IMR-90 (cell line): Measurements from ENCODE around the gene DGAT2. TPM values are rescaled to one million over a fixed set of nuclear protein-coding genes. Genes with fewer than 3 reads are reported as not detected.

Experiments used
- ATAC-seq: fragments of 200-7000 bp; cut with Tn5 transposase; 2 replicates; pipeline ENCODE4 v1.9.1; 2020; ENCODE audit warnings: low read depth, mild to moderate bottlenecking, moderate library complexity
- BruUV-seq: library from RNA; stranded (reverse); fragments of 400-500 nt; replicated peaks from 2 replicates; lab custom pipeline; 2021; lab: Mats Ljungman, UMichigan
- CTCF ChIA-PET: fragments of 300-600 bp; formaldehyde crosslinking; extraction: SDS; loops from one replicate; lab custom pipeline; 2021; ENCODE audit warnings: antibody characterized with exemption; lab: Yijun Ruan, JAX
- POLR2A ChIA-PET: fragments of 300-600 bp; sonication (Branson Sonifier 250); formaldehyde crosslinking; loops from one replicate; lab custom pipeline; 2022; ENCODE audit warnings: antibody characterized with exemption; ENCODE audit not compliant: unreplicated experiment; lab: Charles Lee
- DNase-seq: peaks from one replicate; pipeline ENCODE4 v3.0.0; 2013
- H2AFZ ChIP-seq: replicated peaks from 2 replicates; pipeline ENCODE3; 2013; ENCODE audit warnings: low read length, mild to moderate bottlenecking; ENCODE audit not compliant: poor library complexity
- H2AK5ac ChIP-seq: 2 replicates; pipeline ENCODE4 v1.6.1; 2013; ENCODE audit warnings: low read depth, low read length, inconsistent platforms
- H2AK9ac ChIP-seq: replicated peaks from 2 replicates; pipeline ENCODE3; 2013; ENCODE audit warnings: mild to moderate bottlenecking, low read depth, low read length, moderate library complexity; ENCODE audit not compliant: poor library complexity
- H2BK120ac ChIP-seq: 2 replicates; pipeline ENCODE4 v1.6.1; 2013; ENCODE audit warnings: low read depth, low read length, inconsistent platforms
- H2BK15ac ChIP-seq: 3 replicates; pipeline ENCODE4 v1.6.1; 2013; ENCODE audit warnings: low read depth, low read length, inconsistent platforms
- H2BK20ac ChIP-seq: 2 replicates; pipeline ENCODE4 v1.6.1; 2013; ENCODE audit warnings: low read depth, mild to moderate bottlenecking, inconsistent platforms, low read length, moderate library complexity
- H2BK5ac ChIP-seq: 2 replicates; pipeline ENCODE4 v1.6.1; 2013; ENCODE audit warnings: mild to moderate bottlenecking, low read depth, low read length, inconsistent platforms; ENCODE audit not compliant: poor library complexity, severe bottlenecking
- H3K14ac ChIP-seq: replicated peaks from 2 replicates; pipeline ENCODE4 v1.6.1; 2013; ENCODE audit warnings: low read depth, low read length, inconsistent platforms
- H3K18ac ChIP-seq: 2 replicates; pipeline ENCODE4 v1.6.1; 2013; ENCODE audit warnings: low read depth, low read length, control low read depth
- H3K23ac ChIP-seq: 2 replicates; pipeline ENCODE4 v1.6.1; 2013; ENCODE audit warnings: low read depth, low read length, inconsistent platforms
- H3K27ac ChIP-seq: 2 replicates; pipeline ENCODE4 v1.5.1; 2013; ENCODE audit warnings: mild to moderate bottlenecking, control low read depth, low read length; ENCODE audit not compliant: insufficient read depth
- H3K27me3 ChIP-seq: 2 replicates; pipeline ENCODE4 v1.6.1; 2013; ENCODE audit warnings: low read length; ENCODE audit not compliant: control insufficient read depth, insufficient read depth
- H3K36me3 ChIP-seq: 2 replicates; pipeline ENCODE4 v1.6.1; 2013; ENCODE audit warnings: low read length, mixed read lengths; ENCODE audit not compliant: control insufficient read depth, insufficient read depth
- H3K4ac ChIP-seq: 2 replicates; pipeline ENCODE4 v1.6.1; 2013; ENCODE audit warnings: low read depth, low read length, inconsistent platforms
- H3K4me1 ChIP-seq: 2 replicates; pipeline ENCODE4 v1.6.1; 2013; ENCODE audit warnings: low read length, mixed read lengths; ENCODE audit not compliant: control insufficient read depth, insufficient read depth
- H3K4me2 ChIP-seq: 2 replicates; pipeline ENCODE4 v1.6.1; 2013; ENCODE audit warnings: low read depth, mild to moderate bottlenecking, control low read depth, low read length, moderate library complexity
- H3K4me3 ChIP-seq: 2 replicates; pipeline ENCODE4 v1.5.1; 2013; ENCODE audit warnings: low read depth, mild to moderate bottlenecking, control low read depth, low read length, moderate library complexity; ENCODE audit not compliant: insufficient read depth
- H3K56ac ChIP-seq: 2 replicates; pipeline ENCODE4 v1.6.1; 2013; ENCODE audit warnings: low read length, inconsistent platforms; ENCODE audit not compliant: insufficient read depth; ENCODE audit errors: extremely low read depth
- H3K79me1 ChIP-seq, 2 experiments: 2 replicates each; pipeline ENCODE4 v1.6.1; 2013; ENCODE audit warnings: low read length in 2 of 2, inconsistent platforms in 1 of 2, low read depth in 1 of 2
- H3K9ac ChIP-seq: 2 replicates; pipeline ENCODE4 v1.6.1; 2013; ENCODE audit warnings: low read depth, low read length, control low read depth
- H3K9me1 ChIP-seq: 2 replicates; pipeline ENCODE4 v1.6.1; 2013; ENCODE audit warnings: low read length, inconsistent platforms; ENCODE audit not compliant: insufficient read depth
- H3K9me3 ChIP-seq: 2 replicates; pipeline ENCODE4 v1.6.1; 2013; ENCODE audit warnings: low read length; ENCODE audit not compliant: control insufficient read depth, insufficient read depth
- H4K20me1 ChIP-seq: 2 replicates; pipeline ENCODE4 v1.6.1; 2013; ENCODE audit warnings: low read length, inconsistent platforms; ENCODE audit not compliant: insufficient read depth
- H4K5ac ChIP-seq: 2 replicates; pipeline ENCODE4 v1.6.1; 2013; ENCODE audit warnings: mild to moderate bottlenecking, low read depth, low read length, control low read depth
- H4K8ac ChIP-seq, 2 experiments: 2 replicates each; pipeline ENCODE4 v1.6.1; 2013; ENCODE audit warnings: low read depth in 2 of 2, low read length in 2 of 2, control low read depth in 1 of 2, inconsistent platforms in 1 of 2
- H4K91ac ChIP-seq: 2 replicates; pipeline ENCODE4 v1.6.1; 2013; ENCODE audit warnings: low read depth, low read length, inconsistent platforms; ENCODE audit not compliant: insufficient read depth
- CEBPB ChIP-seq: IDR thresholded peaks from 2 replicates; pipeline ENCODE4 v1.6.1; 2012; ENCODE audit warnings: low read depth, low read length, improper control_type of control experiment
- RFX5 ChIP-seq: IDR thresholded peaks from 2 replicates; pipeline ENCODE4 v1.8.0; 2012; ENCODE audit warnings: low read depth, mild to moderate bottlenecking, low read length, moderate library complexity
- WGBS, 2 experiments: methylation state at CpG; one replicate each; pipeline versions ENCODE4 v1.1.5 to v1.1.7; 2013; ENCODE audit warnings: missing lambda C conversion rate in 2 of 2; ENCODE audit not compliant: insufficient read length in 1 of 2; ENCODE audit errors: extremely low coverage in 2 of 2; 5-methylcytosine and 5-hydroxymethylcytosine counted together
- dilution Hi-C: fragments of 300-500 bp; cut with HindIII; formaldehyde crosslinking; loops from one replicate; pipeline ENCODE4 v1.14.3; 2018; ENCODE audit warnings: low sequenced_read_pairs; ENCODE audit not compliant: unreplicated experiment
- in situ Hi-C: fragments of 300-500 bp; cut with MboI; formaldehyde crosslinking; loops from 3 replicates; pipeline ENCODE4 v1.14.3; 2019; ENCODE audit warnings: low sequenced_read_pairs, inconsistent platforms, mixed read lengths
- intact Hi-C: fragments of 100-400 bp; cut with micrococcal nuclease; formaldehyde crosslinking; loops from 2 replicates; pipeline ENCODE4 v1.10.0; 2022
- polyA plus RNA-seq, 3 experiments: library from polyadenylated mRNA; depleted of rRNA; stranded (reverse); fragments of >200 nt; gene quantifications; 2 replicates each; pipeline ENCODE4 v1.2.3, GENCODE V29; 2012; ENCODE audit warnings: low replicate concordance in 1 of 3
- total RNA-seq: library from RNA; depleted of rRNA; stranded (reverse); fragments of >200 nt; gene quantifications from 2 replicates; pipeline ENCODE4 v1.2.3, GENCODE V29; 2012

The DGAT2 gene
- total and polyA plus RNA-seq, 2 of the 4 experiments (the other 2 are of a cell fraction) = 2.3 to 2.4 TPM

DNA sequence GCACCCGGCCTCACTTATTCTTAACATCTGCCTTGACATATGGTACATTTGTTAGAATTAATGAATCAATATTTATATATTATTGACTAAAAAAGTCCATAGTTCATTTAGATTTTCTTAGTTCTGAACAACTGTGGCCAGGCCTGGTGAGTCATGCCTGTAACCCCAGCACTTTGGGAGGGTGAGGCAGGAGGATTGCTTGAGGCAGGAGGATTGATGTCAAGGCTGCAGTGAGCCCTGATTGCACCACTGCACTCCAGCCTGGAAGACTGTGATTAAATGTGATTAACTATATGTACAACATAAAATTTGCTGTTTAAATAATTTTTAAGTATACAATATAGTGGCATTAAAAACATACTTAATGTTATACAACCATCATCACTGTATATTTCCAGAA lies 52.1 kb downstream of the DGAT2 start:
- no CpG with 5 or more reads among the region's 1 CpG for WGBS, 2 experiments
- no peak overlapping the region for H2BK5ac ChIP-seq
- BruUV-seq = no TSS peak
- H3K18ac ChIP-seq = no peak overlapping the region
- no peak overlapping the region for H3K9ac ChIP-seq
- intact Hi-C loops = no loop called here
- CTCF ChIA-PET = no interaction called here
- H3K9me1 ChIP-seq = 0 out of 2 replicates have a peak, but pooled peaks cover 4% of the 10 kb centered on the region
- no peak overlapping the region for H3K23ac ChIP-seq
- ATAC-seq = peak; percentile 76
- no peak overlapping the region for H2BK120ac ChIP-seq
- no peak overlapping the region for H2AK5ac ChIP-seq
- no peak overlapping the region for H3K4me3 ChIP-seq
- dilution Hi-C loops = no loop called here
- H3K36me3 ChIP-seq = no peaks in the 10 kb centered on the region
- TF ChIP-seq RFX5 = no peak
- peak; percentile 66 for TF ChIP-seq CEBPB
- no peak overlapping the region for H2AK9ac ChIP-seq
- peaks cover 18% of the 10 kb centered on the region for H4K20me1 ChIP-seq
- H3K27ac ChIP-seq = no peak overlapping the region
- peak; percentile 62 for DNase-seq
- no peak overlapping the region for H2BK20ac ChIP-seq
- POLR2A ChIA-PET = no interaction called here
- no peak overlapping the region for H2BK15ac ChIP-seq
- no peak overlapping the region for H4K8ac ChIP-seq
- no peak overlapping the region for H3K4me2 ChIP-seq
- H3K9me3 ChIP-seq = no peaks in the 10 kb centered on the region
- no peak overlapping the region for H4K91ac ChIP-seq
- no peak overlapping the region for H2AFZ ChIP-seq
- peaks cover 10% of the 10 kb centered on the region for H3K4me1 ChIP-seq
- H3K27me3 ChIP-seq = no peaks in the 10 kb centered on the region
- no peak overlapping the region for H3K56ac ChIP-seq
- H4K5ac ChIP-seq = no peak overlapping the region
- H3K79me1 ChIP-seq = peaks cover 34 to 73% of the 10 kb centered on the region in 2 experiments; a peak in 3 of 4 replicates
- H3K14ac ChIP-seq = no peak overlapping the region
- in situ Hi-C loops = no loop called here
- no peak overlapping the region for H3K4ac ChIP-seq
